ENCODE data around the gene CAMK1D. TPM values are rescaled to one million over a fixed set of nuclear protein-coding genes. Genes with fewer than 3 reads are reported as not detected.

The CAMK1D gene
- total RNA-seq, 1 donor from 2014 or later, result 36.3 TPM

GRCh38 chr10:12341526-12341925 lies 7.8 kb upstream of the CAMK1D start:
- Mint-ChIP-seq H3K9me3 (ENCODE audit: low read depth) (peaks cover 6% of the 10 kb centered on the region), H3K4me3 (ENCODE audit: unreplicated experiment) (no peak overlapping the region), H3K4me1 (ENCODE audit: low read depth) (peaks cover 32% of the 10 kb centered on the region), H3K36me3 (ENCODE audit: low read depth) (no peaks in the 10 kb centered on the region), H3K27me3 (ENCODE audit: low read depth) (no peaks in the 10 kb centered on the region), H3K27ac (ENCODE audit: unreplicated experiment) (no peak overlapping the region)
- TF ChIP-seq, protein P1, sequence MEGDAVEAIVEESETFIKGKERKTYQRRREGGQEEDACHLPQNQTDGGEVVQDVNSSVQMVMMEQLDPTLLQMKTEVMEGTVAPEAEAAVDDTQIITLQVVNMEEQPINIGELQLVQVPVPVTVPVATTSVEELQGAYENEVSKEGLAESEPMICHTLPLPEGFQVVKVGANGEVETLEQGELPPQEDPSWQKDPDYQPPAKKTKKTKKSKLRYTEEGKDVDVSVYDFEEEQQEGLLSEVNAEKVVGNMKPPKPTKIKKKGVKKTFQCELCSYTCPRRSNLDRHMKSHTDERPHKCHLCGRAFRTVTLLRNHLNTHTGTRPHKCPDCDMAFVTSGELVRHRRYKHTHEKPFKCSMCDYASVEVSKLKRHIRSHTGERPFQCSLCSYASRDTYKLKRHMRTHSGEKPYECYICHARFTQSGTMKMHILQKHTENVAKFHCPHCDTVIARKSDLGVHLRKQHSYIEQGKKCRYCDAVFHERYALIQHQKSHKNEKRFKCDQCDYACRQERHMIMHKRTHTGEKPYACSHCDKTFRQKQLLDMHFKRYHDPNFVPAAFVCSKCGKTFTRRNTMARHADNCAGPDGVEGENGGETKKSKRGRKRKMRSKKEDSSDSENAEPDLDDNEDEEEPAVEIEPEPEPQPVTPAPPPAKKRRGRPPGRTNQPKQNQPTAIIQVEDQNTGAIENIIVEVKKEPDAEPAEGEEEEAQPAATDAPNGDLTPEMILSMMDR (IDR thresholded peaks at IDR 0.05), result no peak
- no peak for DNase-seq (ENCODE audit: low spot score)

GRCh38 chr10:12344375-12345110 lies 4.8 kb upstream of the CAMK1D start:
- DNase-seq (ENCODE audit: low spot score), result no peak
- Mint-ChIP-seq H3K4me3 (ENCODE audit: unreplicated experiment) (no peak overlapping the region), H3K36me3 (ENCODE audit: low read depth) (no peaks in the 10 kb centered on the region), H3K27ac (ENCODE audit: unreplicated experiment) (no peak overlapping the region), H3K9me3 (ENCODE audit: low read depth) (peaks cover 6% of the 10 kb centered on the region), H3K4me1 (ENCODE audit: low read depth) (peaks cover 17% of the 10 kb centered on the region), H3K27me3 (ENCODE audit: low read depth) (no peaks in the 10 kb centered on the region)
- TF ChIP-seq, protein P1 (IDR thresholded peaks at IDR 0.05), result no peak

- H3K9me3 Mint-ChIP-seq (ENCODE audit: low read depth), result peaks cover 6% of the 10 kb centered on the region
- no peak overlapping the region for H3K27ac Mint-ChIP-seq (ENCODE audit: unreplicated experiment)
- DNase-seq (ENCODE audit: low spot score), result no peak
- H3K4me3 Mint-ChIP-seq (ENCODE audit: unreplicated experiment), result no peak overlapping the region
- H3K27me3 Mint-ChIP-seq (ENCODE audit: low read depth), result no peaks in the 10 kb centered on the region
- H3K36me3 Mint-ChIP-seq (ENCODE audit: low read depth), result no peaks in the 10 kb centered on the region
- TF ChIP-seq, protein P1 (IDR thresholded peaks at IDR 0.05), result no peak
- H3K4me1 Mint-ChIP-seq (ENCODE audit: low read depth), result peaks cover 31% of the 10 kb centered on the region
Measured at GRCh38 chr10:12346707-12347106, 2.6 kb upstream of the CAMK1D start.

DNA sequence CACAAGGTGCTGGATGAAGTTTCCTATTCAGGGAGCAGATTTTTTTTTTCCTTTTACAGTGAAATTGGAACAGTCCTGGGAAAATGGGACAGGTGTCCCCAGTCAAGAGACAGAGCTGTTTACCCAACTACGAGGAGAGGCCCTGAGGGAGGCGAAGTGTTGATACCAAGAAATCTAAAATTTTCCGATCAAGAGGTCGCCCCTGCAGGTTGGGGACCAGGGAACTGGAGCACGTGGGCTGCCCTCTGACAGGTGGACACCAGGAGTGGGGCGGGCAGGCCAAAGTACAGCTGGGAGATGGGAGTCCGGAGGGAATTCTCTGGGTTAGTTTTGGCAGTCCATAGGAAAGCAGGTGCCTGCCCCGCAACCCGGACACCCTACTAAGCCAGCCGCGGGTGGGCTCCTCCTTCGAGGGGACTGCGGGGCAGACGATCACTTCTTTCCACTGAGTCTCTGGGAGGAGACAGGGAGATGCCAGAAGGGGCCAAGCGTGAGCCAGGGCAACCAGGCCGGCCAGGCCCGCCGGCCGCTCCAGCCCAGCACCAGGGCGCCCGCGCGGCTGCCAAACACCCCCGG lies 965 bp upstream of the CAMK1D start:
- H3K4me3 Mint-ChIP-seq (ENCODE audit: unreplicated experiment), result peak overlapping the region; percentile 65
- no peaks in the 10 kb centered on the region for H3K27me3 Mint-ChIP-seq (ENCODE audit: low read depth)
- peaks cover 35% of the 10 kb centered on the region for H3K4me1 Mint-ChIP-seq (ENCODE audit: low read depth)

GRCh38 chr10:12349629-12350166 lies 351 bp downstream of the CAMK1D start:
- DNase-seq (ENCODE audit: low spot score), result no peak
- peaks cover 35% of the 10 kb centered on the region for H3K4me1 Mint-ChIP-seq (ENCODE audit: low read depth)
- peak overlapping the region; percentile 95 for H3K4me3 Mint-ChIP-seq (ENCODE audit: unreplicated experiment)
- no peaks in the 10 kb centered on the region for H3K9me3 Mint-ChIP-seq (ENCODE audit: low read depth)
- H3K36me3 Mint-ChIP-seq (ENCODE audit: low read depth), result no peaks in the 10 kb centered on the region
- no peaks in the 10 kb centered on the region for H3K27me3 Mint-ChIP-seq (ENCODE audit: low read depth)
- H3K27ac Mint-ChIP-seq (ENCODE audit: unreplicated experiment), result peak overlapping the region; percentile 86
- TF ChIP-seq, protein P1 (IDR thresholded peaks at IDR 0.05), result no peak

More for the DNA sequence above, 965 bp upstream of the CAMK1D start:
- Mint-ChIP-seq H3K36me3 (ENCODE audit: low read depth) (no peaks in the 10 kb centered on the region), H3K9me3 (ENCODE audit: low read depth) (peaks cover 2% of the 10 kb centered on the region), H3K27ac (ENCODE audit: unreplicated experiment) (peak overlapping the region; percentile 27)
- DNase-seq (ENCODE audit: low spot score), result no peak
- TF ChIP-seq, protein P1 (IDR thresholded peaks at IDR 0.05), result no peak
